HepG2 (cell line): ENCODE results near the gene POLDIP3. TPM values are rescaled to one million over a fixed set of nuclear protein-coding genes. Genes with fewer than 3 reads are reported as not detected.

ENCODE experiments used
- AFF4 ChIP-seq: sonication (generic); formaldehyde crosslinking; IDR thresholded peaks from 2 replicates; pipeline ENCODE4 v1.4.0; 2020; ENCODE audit warnings: missing genetic modification reagents
- AHR ChIP-seq: IDR thresholded peaks from 2 replicates; pipeline ENCODE4 v1.6.1; 2018; ENCODE audit warnings: missing genetic modification reagents, missing compliant biosample characterization
- CEBPG ChIP-seq: IDR thresholded peaks from 2 replicates; pipeline ENCODE4 v1.6.1; 2016
- FOXJ3 ChIP-seq: sonication (generic); formaldehyde crosslinking; IDR thresholded peaks from 2 replicates; pipeline ENCODE4 v1.4.0; 2020; ENCODE audit warnings: missing genetic modification reagents, mild to moderate bottlenecking, borderline replicate concordance
- GTF3A ChIP-seq: sonication (generic); formaldehyde crosslinking; conservative IDR thresholded peaks from 2 replicates; pipeline ENCODE4 v1.4.0; 2020; ENCODE audit warnings: mild to moderate bottlenecking, missing genetic modification reagents
- IKZF1 ChIP-seq: fragments of 450-650 bp; IDR thresholded peaks from 2 replicates; pipeline ENCODE4 v1.7.1; 2016
- ISL2 ChIP-seq: sonication (generic); formaldehyde crosslinking; IDR thresholded peaks from 2 replicates; pipeline ENCODE4 v1.5.0; 2020; ENCODE audit warnings: missing genetic modification reagents
- MYPOP ChIP-seq: sonication (generic); formaldehyde crosslinking; IDR thresholded peaks from 2 replicates; pipeline ENCODE4 v1.8.1; 2023; ENCODE audit warnings: mild to moderate bottlenecking, moderate library complexity, missing genetic modification reagents
- NFAT5 ChIP-seq: sonication (generic); formaldehyde crosslinking; IDR thresholded peaks from 2 replicates; pipeline ENCODE4 v1.4.0; 2020; ENCODE audit warnings: missing genetic modification reagents
- NFIC ChIP-seq: IDR thresholded peaks from 2 replicates; pipeline ENCODE4 v1.6.1; 2012; ENCODE audit warnings: mild to moderate bottlenecking, low read length, inconsistent platforms
- RAD21 ChIP-seq: fragments of 450-650 bp; formaldehyde crosslinking; IDR thresholded peaks from 2 replicates; pipeline ENCODE4 v1.5.0; 2020; ENCODE audit warnings: mild to moderate bottlenecking
- TBL1XR1 ChIP-seq: fragments of 150-350 bp; IDR thresholded peaks from 2 replicates; pipeline ENCODE4 v1.6.1; 2014; ENCODE audit warnings: borderline replicate concordance, low read length; ENCODE audit not compliant: partially characterized antibody
- TEAD3 ChIP-seq: optimal IDR thresholded peaks from 2 replicates; pipeline ENCODE3; 2016; ENCODE audit warnings: borderline replicate concordance
- TFE3 ChIP-seq: IDR thresholded peaks from 2 replicates; pipeline ENCODE4 v1.6.1; 2016
- ZNF282 ChIP-seq: fragments of 450-650 bp; IDR thresholded peaks from 2 replicates; pipeline ENCODE4 v1.6.1; 2018; ENCODE audit not compliant: partially characterized antibody
- ZNF816 ChIP-seq: sonication (generic); formaldehyde crosslinking; IDR thresholded peaks from 2 replicates; pipeline ENCODE4 v1.8.0; 2022; ENCODE audit warnings: missing genetic modification reagents, mild to moderate bottlenecking, borderline replicate concordance
- polyA plus RNA-seq, 8 experiments: library from polyadenylated mRNA; depleted of rRNA in 3 of 8; stranded (reverse) in 7 of 8; unstranded in 1 of 8; fragments of >200 nt; fragmentation: Illumina TruSeq in 4 of 8; extraction: Trizol in 4 of 8; gene quantifications; 2 replicates each; pipeline versions ENCODE4 v1.2.1 to v1.2.3, GENCODE V29; 2011 to 2016; ENCODE audit warnings: low read depth in 4 of 8, missing spikeins in 1 of 8, mixed read lengths in 1 of 8; ENCODE audit not compliant: insufficient read depth in 1 of 8
- total RNA-seq, 5 experiments: library from RNA; depleted of rRNA; stranded (reverse); fragments of >200 nt; fragmentation: Illumina TruSeq; extraction: Trizol; gene quantifications; 2 replicates each; pipeline ENCODE4 v1.2.3, GENCODE V29; 2016; ENCODE audit warnings: low read depth in 1 of 5
- TF ChIP-seq, protein P1 (sequence below): fragments of 450-650 bp; IDR thresholded peaks from 2 replicates; pipeline ENCODE4 v1.6.1; 2016
- TF ChIP-seq, protein P2 (sequence below): sonication (generic); formaldehyde crosslinking; IDR thresholded peaks from 2 replicates; pipeline ENCODE4 v1.4.0; 2020; ENCODE audit warnings: low read depth, mild to moderate bottlenecking, missing genetic modification reagents

POLDIP3 gene
- total and polyA plus RNA-seq, 2 of the 13 experiments (the other 11 are each of a cell fraction or from before 2014, with no cell fraction given) = 45.8 to 47.4 TPM

DNA sequence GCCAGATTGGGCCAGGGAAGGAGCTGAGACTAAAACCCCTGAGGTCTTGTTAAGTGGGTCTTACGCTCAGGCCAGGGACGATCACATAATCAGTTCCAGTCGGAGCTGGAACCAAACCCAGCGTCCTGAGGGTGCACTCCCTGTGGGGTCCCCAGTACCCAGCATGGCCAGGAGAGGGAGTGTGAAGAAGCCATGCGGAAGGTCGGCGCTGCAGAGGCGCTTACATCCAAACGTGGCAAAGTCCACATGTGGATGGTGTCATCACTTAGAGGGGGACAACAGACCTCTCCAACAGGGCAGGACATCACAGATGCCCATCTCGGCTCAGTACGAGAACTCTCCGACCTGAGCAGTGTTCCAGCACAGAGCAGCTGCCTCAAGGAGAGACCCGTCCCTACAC lies 17.4 kb upstream of the POLDIP3 start (continued):
- TF ChIP-seq TBL1XR1 = no peak
- no peak for TF ChIP-seq ZNF816 (CRISPR knock-in tag)
- TF ChIP-seq FOXJ3 = no peak
- TF ChIP-seq, protein P1, sequence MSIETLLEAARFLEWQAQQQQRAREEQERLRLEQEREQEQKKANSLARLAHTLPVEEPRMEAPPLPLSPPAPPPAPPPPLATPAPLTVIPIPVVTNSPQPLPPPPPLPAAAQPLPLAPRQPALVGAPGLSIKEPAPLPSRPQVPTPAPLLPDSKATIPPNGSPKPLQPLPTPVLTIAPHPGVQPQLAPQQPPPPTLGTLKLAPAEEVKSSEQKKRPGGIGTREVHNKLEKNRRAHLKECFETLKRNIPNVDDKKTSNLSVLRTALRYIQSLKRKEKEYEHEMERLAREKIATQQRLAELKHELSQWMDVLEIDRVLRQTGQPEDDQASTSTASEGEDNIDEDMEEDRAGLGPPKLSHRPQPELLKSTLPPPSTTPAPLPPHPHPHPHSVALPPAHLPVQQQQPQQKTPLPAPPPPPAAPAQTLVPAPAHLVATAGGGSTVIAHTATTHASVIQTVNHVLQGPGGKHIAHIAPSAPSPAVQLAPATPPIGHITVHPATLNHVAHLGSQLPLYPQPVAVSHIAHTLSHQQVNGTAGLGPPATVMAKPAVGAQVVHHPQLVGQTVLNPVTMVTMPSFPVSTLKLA = no peak
- no peak for TF ChIP-seq NFAT5
- TF ChIP-seq, protein P2, sequence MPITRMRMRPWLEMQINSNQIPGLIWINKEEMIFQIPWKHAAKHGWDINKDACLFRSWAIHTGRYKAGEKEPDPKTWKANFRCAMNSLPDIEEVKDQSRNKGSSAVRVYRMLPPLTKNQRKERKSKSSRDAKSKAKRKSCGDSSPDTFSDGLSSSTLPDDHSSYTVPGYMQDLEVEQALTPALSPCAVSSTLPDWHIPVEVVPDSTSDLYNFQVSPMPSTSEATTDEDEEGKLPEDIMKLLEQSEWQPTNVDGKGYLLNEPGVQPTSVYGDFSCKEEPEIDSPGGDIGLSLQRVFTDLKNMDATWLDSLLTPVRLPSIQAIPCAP (CRISPR knock-in tag) = no peak
- TF ChIP-seq ZNF282 = no peak
- TF ChIP-seq IKZF1 = no peak
- no peak for TF ChIP-seq MYPOP
- no peak for TF ChIP-seq CEBPG (CRISPR knock-in tag)
- no peak for TF ChIP-seq ISL2 (CRISPR knock-in tag)
- TF ChIP-seq AFF4 (CRISPR knock-in tag) = no peak
- no peak for TF ChIP-seq AHR (CRISPR knock-in tag)
- no peak for TF ChIP-seq TFE3
- TF ChIP-seq NFIC = no peak
- TF ChIP-seq GTF3A (CRISPR knock-in tag) = no peak
- TF ChIP-seq TEAD3 (CRISPR knock-in tag) = no peak
- peak; percentile 60 for TF ChIP-seq RAD21
